Smooth muscle cell (in vitro differentiated cells): ENCODE data around the gene ARRB1. TPM values are rescaled to one million over a fixed set of nuclear protein-coding genes. Genes with fewer than 3 reads are reported as not detected.

ENCODE experiments used
- DNase-seq: peaks from one replicate; lab custom pipeline; 2025; ENCODE audit not compliant: unreplicated experiment; lab: John Stamatoyannopoulos, UW
- H2AFZ ChIP-seq: fragments of 200-600 bp; sonication (generic); 2 replicates; pipeline ENCODE4 v1.6.0; 2016; ENCODE audit warnings: antibody characterized with exemption, low read depth, mild to moderate bottlenecking
- H3F3A ChIP-seq: fragments of 200-600 bp; sonication (generic); 2 replicates; pipeline ENCODE4 v1.6.0; 2017; ENCODE audit warnings: antibody characterized with exemption, low read depth
- H3K27ac ChIP-seq: fragments of 200-600 bp; sonication (generic); 2 replicates; pipeline ENCODE4 v1.5.1; 2016; ENCODE audit warnings: low read depth, mild to moderate bottlenecking
- H3K27me3 ChIP-seq: fragments of 200-600 bp; sonication (generic); 2 replicates; pipeline ENCODE4 v1.6.1; 2016; ENCODE audit warnings: low read depth, mild to moderate bottlenecking
- H3K36me3 ChIP-seq: fragments of 200-600 bp; sonication (generic); 2 replicates; pipeline ENCODE4 v1.5.1; 2016; ENCODE audit warnings: low read depth
- H3K4me1 ChIP-seq: fragments of 200-600 bp; sonication (generic); 2 replicates; pipeline ENCODE4 v1.5.1; 2016; ENCODE audit warnings: low read depth
- H3K4me2 ChIP-seq: fragments of 200-600 bp; sonication (generic); 2 replicates; pipeline ENCODE4 v1.6.0; 2016; ENCODE audit warnings: mild to moderate bottlenecking
- H3K4me3 ChIP-seq: fragments of 200-600 bp; sonication (generic); 2 replicates; pipeline ENCODE4 v1.5.1; 2016; ENCODE audit warnings: mild to moderate bottlenecking
- H3K79me2 ChIP-seq: fragments of 200-600 bp; sonication (generic); 2 replicates; pipeline ENCODE4 v1.6.0; 2016; ENCODE audit warnings: low read depth, mild to moderate bottlenecking
- H3K9ac ChIP-seq: fragments of 200-600 bp; sonication (generic); 2 replicates; pipeline ENCODE4 v1.6.0; 2016; ENCODE audit warnings: low read depth
- H3K9me3 ChIP-seq: fragments of 200-600 bp; sonication (generic); replicated peaks from 2 replicates; pipeline ENCODE4 v1.5.1; 2016; ENCODE audit warnings: low read depth
- H4K20me1 ChIP-seq: fragments of 200-600 bp; sonication (generic); 2 replicates; pipeline ENCODE4 v1.6.0; 2016; ENCODE audit warnings: low read depth
- WGBS: methylation state at CpG from one replicate; pipeline ENCODE4 v1.1.7; 2016; ENCODE audit warnings: low lambda C conversion rate; 5-methylcytosine and 5-hydroxymethylcytosine counted together
- microRNA counts: library from miRNA; unstranded; fragments of <30 nt; microRNA quantifications from one replicate; lab custom pipeline; 2016
- microRNA-seq: library from miRNA; unstranded; fragments of <30 nt; microRNA quantifications from one replicate; pipeline ENCODE4, GENCODE V29; 2016; ENCODE audit warnings: borderline number of aligned reads
- polyA plus RNA-seq: library from polyadenylated mRNA; unstranded; fragments of >200 nt; fragmentation: Nextera tagmentation; extraction: Ambion mirVana; gene quantifications from 2 replicates; pipeline ENCODE4 v1.2.1, GENCODE V29; 2016
- small RNA-seq: library from RNA; depleted of rRNA; stranded (forward); fragments of <200 nt; gene quantifications from one replicate; pipeline ENCODE3, GENCODE V24; 2014
- total RNA-seq: library from RNA; depleted of rRNA; stranded (reverse); fragments of >200 nt; gene quantifications from 2 replicates; pipeline ENCODE4 v1.2.3, GENCODE V29; 2014
- TF ChIP-seq, protein P1 (sequence below): fragments of 200-600 bp; sonication (generic); IDR thresholded peaks from 2 replicates; pipeline ENCODE4 v1.5.1; 2017; ENCODE audit warnings: borderline replicate concordance, mild to moderate bottlenecking, antibody characterized with exemption; ENCODE audit not compliant: insufficient read depth, poor library complexity, severe bottlenecking

Gene ARRB1
- total and polyA plus RNA-seq, 2 experiments from 2014 or later = 4.6 to 16.9 TPM

DNA sequence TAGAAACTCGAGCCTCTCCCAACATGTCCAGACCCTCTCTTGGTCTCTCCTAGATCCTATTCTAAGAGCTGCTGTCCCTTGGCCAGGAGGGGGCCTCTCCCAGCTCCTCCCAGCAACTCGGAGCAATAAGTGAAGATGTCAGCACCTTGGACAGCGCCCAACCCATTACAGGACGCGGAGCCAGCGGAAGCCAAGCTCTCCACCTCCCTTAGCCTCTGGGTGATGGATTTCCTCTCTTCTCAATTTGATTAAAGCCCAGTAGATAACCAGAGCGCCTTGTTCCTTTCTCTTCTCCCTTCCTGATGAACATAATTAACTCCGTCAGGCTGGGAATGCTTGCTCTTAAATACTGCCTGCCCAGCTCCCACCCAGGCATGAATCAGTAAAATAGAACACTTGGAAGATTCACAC, 137.0 kb downstream of the ARRB1 start:
- Histone ChIP-seq H3K9ac (no peak overlapping the region), H3K27ac (no peak overlapping the region), H2AFZ (no peak overlapping the region), H3K9me3 (no peaks in the 10 kb centered on the region), H3F3A (no peaks in the 10 kb centered on the region), H3K4me1 (no peaks in the 10 kb centered on the region), H3K27me3 (peaks cover 15% of the 10 kb centered on the region), H3K4me2 (no peak overlapping the region), H3K79me2 (no peaks in the 10 kb centered on the region), H4K20me1 (no peaks in the 10 kb centered on the region), H3K36me3 (no peaks in the 10 kb centered on the region), H3K4me3 (no peak overlapping the region)
- TF ChIP-seq, protein P1, sequence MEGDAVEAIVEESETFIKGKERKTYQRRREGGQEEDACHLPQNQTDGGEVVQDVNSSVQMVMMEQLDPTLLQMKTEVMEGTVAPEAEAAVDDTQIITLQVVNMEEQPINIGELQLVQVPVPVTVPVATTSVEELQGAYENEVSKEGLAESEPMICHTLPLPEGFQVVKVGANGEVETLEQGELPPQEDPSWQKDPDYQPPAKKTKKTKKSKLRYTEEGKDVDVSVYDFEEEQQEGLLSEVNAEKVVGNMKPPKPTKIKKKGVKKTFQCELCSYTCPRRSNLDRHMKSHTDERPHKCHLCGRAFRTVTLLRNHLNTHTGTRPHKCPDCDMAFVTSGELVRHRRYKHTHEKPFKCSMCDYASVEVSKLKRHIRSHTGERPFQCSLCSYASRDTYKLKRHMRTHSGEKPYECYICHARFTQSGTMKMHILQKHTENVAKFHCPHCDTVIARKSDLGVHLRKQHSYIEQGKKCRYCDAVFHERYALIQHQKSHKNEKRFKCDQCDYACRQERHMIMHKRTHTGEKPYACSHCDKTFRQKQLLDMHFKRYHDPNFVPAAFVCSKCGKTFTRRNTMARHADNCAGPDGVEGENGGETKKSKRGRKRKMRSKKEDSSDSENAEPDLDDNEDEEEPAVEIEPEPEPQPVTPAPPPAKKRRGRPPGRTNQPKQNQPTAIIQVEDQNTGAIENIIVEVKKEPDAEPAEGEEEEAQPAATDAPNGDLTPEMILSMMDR = peak; percentile 42
- peak; percentile 67 for DNase-seq
- WGBS = 3% methylated on average over 8 of the region's 8 CpGs

MicroRNA genes within 50 kb of the gene (microRNA counts, 767-probe panel; counts per million panel counts)
- microRNA hsa-miR-326 (lab: Ali Mortazavi, UCI) = 183 counts per million

Small RNAs within 50 kb of the gene (microRNA-seq; reads per million reads assigned to microRNA genes)
- gene MIR326 = 18.1 reads per million, percentile 25 among the genes with 10 or more reads in this experiment

Small RNAs within 50 kb of the gene (small RNA-seq; reads per million reads assigned to genes)
- gene MIR326 (0.82 reads per million, percentile 26 among the genes with 10 or more reads in this experiment), gene SNORD15A (not detected)

Other genes with a start within 250 kb of the ARRB1 start
- 0.31 TPM in 1 of 2 replicates, not detected in the other for gene SLCO2B1, start 200.6 kb downstream of the ARRB1 start, total RNA-seq
- gene SLCO2B1, start 200.6 kb downstream of the ARRB1 start, polyA plus RNA-seq = 0.30 TPM in 1 of 2 replicates, not detected in the other
- gene TPBGL, start 110.9 kb downstream of the ARRB1 start, total RNA-seq = 0.81 TPM in 1 of 2 replicates, not detected in the other
- 0.24 and 0.62 TPM in 2 replicates for gene TPBGL, start 110.9 kb downstream of the ARRB1 start, polyA plus RNA-seq
- 721 and 794 TPM in 2 replicates for gene RPS3, start 47.9 kb upstream of the ARRB1 start, total RNA-seq
- 976 and 989 TPM in 2 replicates for gene RPS3, start 47.9 kb upstream of the ARRB1 start, polyA plus RNA-seq
- gene KLHL35, start 81.5 kb upstream of the ARRB1 start, total RNA-seq = 0.85 and 1.0 TPM in 2 replicates
- gene KLHL35, start 81.5 kb upstream of the ARRB1 start, polyA plus RNA-seq = 2.8 and 3.0 TPM in 2 replicates
- gene GDPD5, start 174.3 kb upstream of the ARRB1 start, total RNA-seq = 2.3 and 3.2 TPM in 2 replicates
- gene GDPD5, start 174.3 kb upstream of the ARRB1 start, polyA plus RNA-seq = 5.8 and 7.1 TPM in 2 replicates
- 2,653 and 2,895 TPM in 2 replicates for gene SERPINH1, start 210.6 kb upstream of the ARRB1 start, total RNA-seq
- 1,110 and 1,493 TPM in 2 replicates for gene SERPINH1, start 210.6 kb upstream of the ARRB1 start, polyA plus RNA-seq